ENCODE data around the gene KANK2.
"Not testable (repeated sequence)": the region's sequence is repeated elsewhere in the genome, so short reads cannot be mapped to it uniquely, and the experiment has no call there.

KANK2 gene

GRCh38 chr19:11195681-11196080, 1.7 kb downstream of the KANK2 start:
- no peak for DNase-seq

- DNase-seq = no peak
These were observed 2.4 kb downstream of the KANK2 start for GRCh38 chr19:11194656-11195558.

GRCh38 chr19:11194173-11194572, 3.2 kb downstream of the KANK2 start:
- DNase-seq = no peak

- no peak for DNase-seq
These were observed 4.1 kb downstream of the KANK2 start for GRCh38 chr19:11192957-11193939.

GRCh38 chr19:11191934-11192333, 5.4 kb downstream of the KANK2 start:
- DNase-seq = no peak

GRCh38 chr19:11191273-11191755, 6.0 kb downstream of the KANK2 start:
- DNase-seq = no peak

- DNase-seq = no peak
These were observed 6.8 kb downstream of the KANK2 start for GRCh38 chr19:11190501-11190900.

GRCh38 chr19:11187441-11187840, 9.9 kb downstream of the KANK2 start:
- DNase-seq = no peak

GRCh38 chr19:11182994-11183393, 14.4 kb downstream of the KANK2 start:
- no peak for DNase-seq

- no peak for DNase-seq
These were observed 15.9 kb downstream of the KANK2 start for GRCh38 chr19:11181488-11181887.

- not testable (repeated sequence) for DNase-seq
These were observed 16.4 kb downstream of the KANK2 start for GRCh38 chr19:11180975-11181374.

GRCh38 chr19:11180346-11180745, 17.0 kb downstream of the KANK2 start:
- DNase-seq = no peak

- DNase-seq = no peak
These were observed 17.5 kb downstream of the KANK2 start for GRCh38 chr19:11179716-11180297.

- DNase-seq = not testable (repeated sequence)
These were observed 18.2 kb downstream of the KANK2 start for GRCh38 chr19:11179145-11179465.

- DNase-seq = no peak
These were observed 19.8 kb downstream of the KANK2 start for GRCh38 chr19:11177592-11177991.

- DNase-seq = no peak
These were observed 20.7 kb downstream of the KANK2 start for GRCh38 chr19:11176466-11177193.

GRCh38 chr19:11175920-11176319, 21.4 kb downstream of the KANK2 start:
- no peak for DNase-seq

- DNase-seq = no peak
These were observed 23.0 kb downstream of the KANK2 start for GRCh38 chr19:11174336-11174735.

- no peak for DNase-seq
These were observed 23.7 kb downstream of the KANK2 start for GRCh38 chr19:11173516-11174155.

GRCh38 chr19:11172576-11172975, 24.8 kb downstream of the KANK2 start:
- no peak for DNase-seq

GRCh38 chr19:11171144-11171543, 26.2 kb downstream of the KANK2 start:
- no peak for DNase-seq

All from NCI-H510A treated with DMSO at 0.1 percent for 48 hours (cell line).